Pericardium fibroblast (primary cell): ENCODE measurements around the gene MICALL2. TPM values are rescaled to one million over a fixed set of nuclear protein-coding genes. Genes with fewer than 3 reads are reported as not detected.

Experiments used
- total RNA-seq: library from RNA; depleted of rRNA; stranded (reverse); fragments of >200 nt; gene quantifications from 2 replicates; pipeline ENCODE4 v1.2.3, GENCODE V29; 2015

Gene MICALL2
- 18.3 and 19.3 TPM in 2 replicates for total RNA-seq

GRCh38 chr7:1458683-1459511 lies at the start of gene MICALL2:
MICALL2 (minus strand) TSS chr7:1459470; CDS start chr7:1459326, 144 bp downstream.

GRCh38 chr7:1503816-1504775 lies 44.8 kb upstream of the MICALL2 start, which contains the start of gene INTS1:
INTS1 (minus strand) TSS chr7:1504389; CDS start chr7:1503960, 429 bp downstream.

Other genes with a start within 250 kb of the MICALL2 start
- gene UNCX, start 226.6 kb downstream of the MICALL2 start, total RNA-seq = not detected in 2 replicates
- gene INTS1, start 44.9 kb upstream of the MICALL2 start, total RNA-seq = 48.9 and 52.1 TPM in 2 replicates
- gene MAFK, start 71.2 kb upstream of the MICALL2 start, total RNA-seq = 8.8 and 10.4 TPM in 2 replicates
- gene TMEM184A, start 96.7 kb upstream of the MICALL2 start, total RNA-seq = not detected in 2 replicates
- 43.0 and 61.3 TPM in 2 replicates for gene PSMG3, start 110.6 kb upstream of the MICALL2 start, total RNA-seq
- gene ELFN1, start 210.8 kb upstream of the MICALL2 start, total RNA-seq = 0.93 and 2.0 TPM in 2 replicates